ENCODE data around the gene LCE1D. TPM values are rescaled to one million over a fixed set of nuclear protein-coding genes. Genes with fewer than 3 reads are reported as not detected.

Gene LCE1D
- total and polyA plus RNA-seq, 2 donors, result 0.27 TPM; not detected in 1

DNA sequence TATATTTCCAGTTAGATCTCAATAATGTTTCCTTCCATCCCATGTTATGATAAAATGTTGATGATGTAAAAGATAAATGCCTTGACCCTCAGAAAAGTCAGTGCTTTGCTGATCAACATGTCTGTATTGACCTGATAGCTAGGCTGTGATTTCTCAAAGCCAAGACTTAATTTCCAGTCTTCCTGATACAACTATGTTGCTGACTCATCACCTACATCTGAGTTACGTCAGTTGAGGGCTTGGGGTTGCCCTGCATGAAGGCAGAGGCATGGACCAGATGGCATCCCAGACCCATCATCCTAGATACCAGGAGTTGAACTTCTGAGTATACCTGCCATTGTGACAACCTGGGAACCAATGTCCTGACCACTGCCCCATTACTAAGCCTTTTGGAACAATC, 4.8 kb downstream of the LCE1D start:
- no peak overlapping the region for H3K27ac ChIP-seq (ENCODE audit: low read depth in 1 of 2, low read length in 1 of 2)
- no peaks in the 10 kb centered on the region for H3K36me3 ChIP-seq (ENCODE audit: control insufficient read depth in 2 of 2, insufficient read depth in 2 of 2, low read length in 1 of 2)
- DNase-seq (ENCODE audit: low read depth in 6 of 9, low spot score in 9 of 9), result no peak
- H3K27me3 ChIP-seq (ENCODE audit: control insufficient read depth in 2 of 2, insufficient read depth in 1 of 2, low read length in 1 of 2), result no peaks in the 10 kb centered on the region
- WGBS, result 80% methylated on average over 1 of the region's 1 CpG
- no peak overlapping the region for H3K4me3 ChIP-seq (ENCODE audit: low read length in 2 of 2)
- H3K9me3 ChIP-seq (ENCODE audit: control insufficient read depth in 2 of 2, insufficient read depth in 1 of 2, low read length in 1 of 2), result no peaks in the 10 kb centered on the region
- no peaks in the 10 kb centered on the region for H3K4me1 ChIP-seq (ENCODE audit: control insufficient read depth in 2 of 2, insufficient read depth in 2 of 2, low read length in 2 of 2)

DNA sequence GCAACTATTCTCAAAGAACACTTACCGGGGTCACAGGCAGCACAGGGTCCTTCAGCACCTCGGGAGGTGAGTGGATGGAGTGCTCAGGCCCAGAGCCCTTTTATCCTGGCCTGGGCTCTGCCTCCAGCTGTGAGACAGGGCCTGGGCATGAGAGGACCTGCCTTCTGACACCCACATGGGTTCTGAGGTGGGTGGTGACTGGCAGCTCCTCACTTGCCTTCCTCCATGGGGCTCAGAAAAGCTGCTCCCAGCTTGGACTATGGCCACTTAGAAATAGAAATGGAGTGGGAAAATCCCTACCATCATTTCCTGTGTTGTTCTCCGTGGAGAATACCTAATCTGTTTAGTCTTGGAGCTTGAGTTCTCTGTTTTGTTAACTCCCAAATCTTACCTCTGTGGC, 10.1 kb downstream of the LCE1D start, which contains the start of gene LCE1C:
Gene LCE1C, minus strand, starts transcription at position 76 of the 400 bp plus-strand sequence. CDS start 1,173 bp downstream, outside the sequence.
- no peak within 1 kb of the TSS for H3K27ac ChIP-seq (ENCODE audit: low read depth in 1 of 2, low read length in 1 of 2)

DNA sequence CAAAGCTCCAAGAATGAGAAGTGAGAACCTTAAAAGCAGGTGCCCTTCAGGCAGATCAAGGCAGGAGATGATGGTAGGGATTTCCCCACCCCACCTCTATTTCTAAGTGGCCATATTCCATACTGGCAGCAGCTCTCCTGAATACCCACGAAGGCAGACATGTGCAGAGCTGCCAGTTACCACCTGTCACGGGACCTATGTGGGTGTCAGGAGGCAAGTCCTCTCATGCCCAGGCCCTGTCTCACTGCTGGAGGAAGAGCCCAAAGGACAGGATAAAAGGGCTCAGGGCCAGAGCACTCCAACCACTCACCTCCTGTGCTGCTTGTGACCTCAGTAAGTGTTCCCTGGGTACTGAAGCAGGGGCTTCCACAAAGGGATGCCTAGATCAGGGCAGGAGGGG, 14.5 kb downstream of the LCE1D start:
- H3K9me3 ChIP-seq (ENCODE audit: control insufficient read depth in 2 of 2, insufficient read depth in 1 of 2, low read length in 1 of 2), result no peaks in the 10 kb centered on the region
- H3K4me3 ChIP-seq (ENCODE audit: low read length in 2 of 2), result no peak overlapping the region
- WGBS, result 94% methylated on average over 2 of the region's 2 CpGs
- DNase-seq (ENCODE audit: low read depth in 6 of 9, low spot score in 9 of 9), result no peak
- no peaks in the 10 kb centered on the region for H3K27me3 ChIP-seq (ENCODE audit: control insufficient read depth in 2 of 2, insufficient read depth in 1 of 2, low read length in 1 of 2)
- H3K27ac ChIP-seq (ENCODE audit: low read depth in 1 of 2, low read length in 1 of 2), result no peak overlapping the region
- no peaks in the 10 kb centered on the region for H3K36me3 ChIP-seq (ENCODE audit: control insufficient read depth in 2 of 2, insufficient read depth in 2 of 2, low read length in 1 of 2)
- no peaks in the 10 kb centered on the region for H3K4me1 ChIP-seq (ENCODE audit: control insufficient read depth in 2 of 2, insufficient read depth in 2 of 2, low read length in 2 of 2)

More for the DNA sequence above, 10.1 kb downstream of the LCE1D start, which contains the start of gene LCE1C:
- no peaks in the 10 kb centered on the region for H3K36me3 ChIP-seq (ENCODE audit: control insufficient read depth in 2 of 2, insufficient read depth in 2 of 2, low read length in 1 of 2)
- 62% methylated on average over 3 of the region's 3 CpGs for WGBS
- no peak within 1 kb of the TSS for H3K4me3 ChIP-seq (ENCODE audit: low read length in 2 of 2)
- H3K27me3 ChIP-seq (ENCODE audit: control insufficient read depth in 2 of 2, insufficient read depth in 1 of 2, low read length in 1 of 2), result no peaks in the 10 kb centered on the region
- no peak for DNase-seq (ENCODE audit: low read depth in 6 of 9, low spot score in 9 of 9)
- H3K9me3 ChIP-seq (ENCODE audit: control insufficient read depth in 2 of 2, insufficient read depth in 1 of 2, low read length in 1 of 2), result no peaks in the 10 kb centered on the region
- H3K4me1 ChIP-seq (ENCODE audit: control insufficient read depth in 2 of 2, insufficient read depth in 2 of 2, low read length in 2 of 2), result no peaks in the 10 kb centered on the region

DNA sequence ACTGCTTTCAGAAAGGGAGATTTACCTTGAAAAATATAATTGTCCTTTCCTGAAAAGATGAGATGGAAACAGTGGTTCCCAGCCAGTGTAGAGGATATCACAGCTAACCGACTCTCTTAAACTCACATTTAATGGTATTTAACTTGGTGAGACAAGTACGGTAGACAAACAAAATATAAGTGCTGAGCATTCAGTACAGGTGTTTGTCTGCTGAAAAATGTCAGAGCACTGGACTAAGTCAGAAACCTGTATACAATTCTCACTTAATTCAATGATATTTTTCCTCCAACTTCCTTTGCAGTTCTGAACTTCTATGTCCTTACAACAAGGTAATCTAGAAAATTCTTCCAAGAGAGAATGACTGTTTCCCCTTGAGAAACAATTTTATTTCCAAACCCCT, 15.2 kb downstream of the LCE1D start, which contains the start of gene LCE1B:
Gene LCE1B, plus strand, starts transcription at position 301 of the 400 bp plus-strand sequence. CDS start 476 bp downstream, outside the sequence.
- Histone ChIP-seq H3K4me1 (ENCODE audit: control insufficient read depth in 2 of 2, insufficient read depth in 2 of 2, low read length in 2 of 2) (no peaks in the 10 kb centered on the region), H3K27ac (ENCODE audit: low read depth in 1 of 2, low read length in 1 of 2) (no peak within 1 kb of the TSS), H3K4me3 (ENCODE audit: low read length in 2 of 2) (no peak within 1 kb of the TSS), H3K36me3 (ENCODE audit: control insufficient read depth in 2 of 2, insufficient read depth in 2 of 2, low read length in 1 of 2) (no peaks in the 10 kb centered on the region), H3K9me3 (ENCODE audit: control insufficient read depth in 2 of 2, insufficient read depth in 1 of 2, low read length in 1 of 2) (no peaks in the 10 kb centered on the region), H3K27me3 (ENCODE audit: control insufficient read depth in 2 of 2, insufficient read depth in 1 of 2, low read length in 1 of 2) (no peaks in the 10 kb centered on the region)
- DNase-seq (ENCODE audit: low read depth in 6 of 9, low spot score in 9 of 9), result no peak
- WGBS, result 74% methylated on average over 2 of the region's 2 CpGs

DNA sequence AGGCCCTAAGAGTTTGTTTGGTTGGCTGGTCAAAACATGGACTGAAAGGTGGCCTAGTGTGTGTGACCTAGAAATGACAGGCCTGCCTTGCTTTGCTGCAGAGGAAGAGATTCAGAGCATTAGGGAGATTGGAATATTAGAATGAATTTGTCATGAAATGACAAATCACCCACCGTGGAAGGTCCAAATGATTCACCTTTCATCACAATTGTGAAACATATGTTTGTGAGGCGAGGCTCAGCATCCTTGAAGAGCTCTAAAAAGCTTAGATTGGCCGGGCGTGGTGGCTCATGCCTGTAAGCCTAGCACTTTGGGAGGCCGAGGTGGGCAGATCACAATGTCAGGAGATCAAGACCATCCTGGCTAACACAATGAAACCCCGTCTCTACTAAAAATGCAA, 20.8 kb downstream of the LCE1D start:
- Histone ChIP-seq H3K27ac (ENCODE audit: low read depth in 1 of 2, low read length in 1 of 2) (no peak overlapping the region), H3K9me3 (ENCODE audit: control insufficient read depth in 2 of 2, insufficient read depth in 1 of 2, low read length in 1 of 2) (no peaks in the 10 kb centered on the region), H3K36me3 (ENCODE audit: control insufficient read depth in 2 of 2, insufficient read depth in 2 of 2, low read length in 1 of 2) (no peaks in the 10 kb centered on the region), H3K4me3 (ENCODE audit: low read length in 2 of 2) (no peak overlapping the region), H3K4me1 (ENCODE audit: control insufficient read depth in 2 of 2, insufficient read depth in 2 of 2, low read length in 2 of 2) (no peaks in the 10 kb centered on the region), H3K27me3 (ENCODE audit: control insufficient read depth in 2 of 2, insufficient read depth in 1 of 2, low read length in 1 of 2) (no peaks in the 10 kb centered on the region)
- no peak for DNase-seq (ENCODE audit: low read depth in 6 of 9, low spot score in 9 of 9)
- 92% methylated on average over 6 of the region's 6 CpGs for WGBS

DNA sequence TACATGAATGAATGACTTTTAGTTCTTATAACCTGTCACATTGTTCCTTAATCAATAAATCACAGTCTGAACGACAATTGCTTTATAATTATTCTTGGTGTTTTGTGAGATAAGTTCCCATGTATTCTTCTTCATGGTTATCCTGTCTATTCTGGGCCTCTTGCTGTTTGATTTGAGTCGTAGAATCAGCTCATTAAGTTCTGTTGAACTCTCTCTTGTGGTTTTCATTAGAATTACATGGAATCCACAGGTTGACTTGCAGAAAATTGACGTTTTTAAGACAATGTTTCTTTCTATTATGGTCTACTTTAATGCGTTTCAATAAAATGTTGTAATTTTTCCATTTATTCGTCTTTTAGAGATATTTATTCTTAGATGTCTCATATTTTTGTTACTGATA, 26.8 kb downstream of the LCE1D start:
- Histone ChIP-seq H3K27me3 (ENCODE audit: control insufficient read depth in 2 of 2, insufficient read depth in 1 of 2, low read length in 1 of 2) (no peaks in the 10 kb centered on the region), H3K27ac (ENCODE audit: low read depth in 1 of 2, low read length in 1 of 2) (no peak overlapping the region), H3K4me1 (ENCODE audit: control insufficient read depth in 2 of 2, insufficient read depth in 2 of 2, low read length in 2 of 2) (no peaks in the 10 kb centered on the region), H3K36me3 (ENCODE audit: control insufficient read depth in 2 of 2, insufficient read depth in 2 of 2, low read length in 1 of 2) (no peaks in the 10 kb centered on the region), H3K4me3 (ENCODE audit: low read length in 2 of 2) (no peak overlapping the region), H3K9me3 (ENCODE audit: control insufficient read depth in 2 of 2, insufficient read depth in 1 of 2, low read length in 1 of 2) (no peaks in the 10 kb centered on the region)
- DNase-seq (ENCODE audit: low read depth in 6 of 9, low spot score in 9 of 9), result no peak
- 49% methylated on average over 5 of the region's 5 CpGs for WGBS

DNA sequence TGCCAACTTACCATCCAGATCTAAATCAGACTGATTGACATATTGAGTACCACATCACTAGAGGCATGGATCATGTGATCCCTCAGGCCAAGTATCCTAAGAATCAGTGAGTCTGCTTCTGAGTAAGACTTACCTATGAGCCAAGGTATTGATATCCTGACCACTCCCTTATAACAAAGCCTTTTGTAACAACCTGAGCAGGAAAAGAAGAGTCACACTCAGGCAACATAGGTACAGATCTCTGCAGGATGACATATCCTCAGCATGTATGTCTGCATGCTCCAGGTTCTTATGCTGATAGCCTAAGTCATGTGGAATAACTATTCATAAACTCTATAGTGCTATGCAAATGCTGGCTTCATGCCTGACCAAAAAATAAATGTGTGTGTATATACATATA, 28.4 kb downstream of the LCE1D start:
- no peaks in the 10 kb centered on the region for H3K4me1 ChIP-seq (ENCODE audit: control insufficient read depth in 2 of 2, insufficient read depth in 2 of 2, low read length in 2 of 2)
- H3K36me3 ChIP-seq (ENCODE audit: control insufficient read depth in 2 of 2, insufficient read depth in 2 of 2, low read length in 1 of 2), result no peaks in the 10 kb centered on the region
- DNase-seq (ENCODE audit: low read depth in 6 of 9, low spot score in 9 of 9), result no peak
- H3K9me3 ChIP-seq (ENCODE audit: control insufficient read depth in 2 of 2, insufficient read depth in 1 of 2, low read length in 1 of 2), result no peaks in the 10 kb centered on the region
- no peak overlapping the region for H3K4me3 ChIP-seq (ENCODE audit: low read length in 2 of 2)
- H3K27ac ChIP-seq (ENCODE audit: low read depth in 1 of 2, low read length in 1 of 2), result no peak overlapping the region
- H3K27me3 ChIP-seq (ENCODE audit: control insufficient read depth in 2 of 2, insufficient read depth in 1 of 2, low read length in 1 of 2), result no peaks in the 10 kb centered on the region

DNA sequence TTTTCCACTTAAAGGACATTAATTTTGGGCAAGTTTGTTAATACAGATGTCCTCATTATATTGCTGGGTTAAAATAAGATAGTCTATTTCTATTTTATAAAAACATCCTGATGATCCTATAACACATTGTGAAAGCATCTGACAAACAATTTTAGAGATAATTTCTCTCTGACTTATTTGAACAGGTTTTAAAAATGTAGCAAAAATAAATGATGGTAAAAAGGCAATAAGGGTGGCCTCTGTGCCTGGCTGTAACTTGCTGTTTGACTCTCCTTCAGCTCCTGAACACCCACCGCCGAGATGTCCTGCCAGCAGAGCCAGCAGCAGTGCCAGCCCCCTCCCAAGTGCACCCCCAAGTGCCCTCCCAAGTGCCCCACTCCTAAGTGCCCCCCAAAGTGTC, 30.7 kb downstream of the LCE1D start, which contains the start of gene LCE1A:
Gene LCE1A, plus strand, starts transcription at position 301 of the 400 bp plus-strand sequence. Its CDS starts 0 bp downstream, at position 301.
- 94% methylated on average over 2 of the region's 2 CpGs for WGBS
- Histone ChIP-seq H3K36me3 (ENCODE audit: control insufficient read depth in 2 of 2, insufficient read depth in 2 of 2, low read length in 1 of 2) (no peaks in the 10 kb centered on the region), H3K4me3 (ENCODE audit: low read length in 2 of 2) (no peak within 1 kb of the TSS), H3K27me3 (ENCODE audit: control insufficient read depth in 2 of 2, insufficient read depth in 1 of 2, low read length in 1 of 2) (no peaks in the 10 kb centered on the region), H3K4me1 (ENCODE audit: control insufficient read depth in 2 of 2, insufficient read depth in 2 of 2, low read length in 2 of 2) (no peaks in the 10 kb centered on the region), H3K9me3 (ENCODE audit: control insufficient read depth in 2 of 2, insufficient read depth in 1 of 2, low read length in 1 of 2) (no peaks in the 10 kb centered on the region), H3K27ac (ENCODE audit: low read depth in 1 of 2, low read length in 1 of 2) (no peak within 1 kb of the TSS)
- DNase-seq (ENCODE audit: low read depth in 6 of 9, low spot score in 9 of 9), result no peak

DNA sequence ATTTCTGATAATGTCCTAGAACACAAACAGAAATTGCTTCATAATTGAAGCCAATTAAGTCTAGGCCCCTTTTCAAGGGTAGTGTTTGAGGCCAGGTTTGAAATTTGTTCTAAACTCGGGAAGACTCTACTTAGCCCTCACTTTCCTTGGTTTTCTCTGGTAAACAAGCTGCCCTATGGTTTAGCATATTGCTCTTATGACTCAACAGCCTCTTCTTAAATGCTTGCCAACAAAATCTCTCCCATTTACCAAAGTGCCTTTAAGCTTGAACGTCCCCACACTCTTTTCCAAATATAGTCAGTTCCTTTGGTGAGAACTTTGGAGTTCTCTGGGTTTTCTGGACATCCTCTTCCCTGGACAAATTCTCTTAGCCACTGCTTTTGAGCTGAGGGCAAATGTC, 40.3 kb downstream of the LCE1D start:
- DNase-seq (ENCODE audit: low read depth in 6 of 9, low spot score in 9 of 9), result no peak
- 79% methylated on average over 2 of the region's 2 CpGs for WGBS

DNA sequence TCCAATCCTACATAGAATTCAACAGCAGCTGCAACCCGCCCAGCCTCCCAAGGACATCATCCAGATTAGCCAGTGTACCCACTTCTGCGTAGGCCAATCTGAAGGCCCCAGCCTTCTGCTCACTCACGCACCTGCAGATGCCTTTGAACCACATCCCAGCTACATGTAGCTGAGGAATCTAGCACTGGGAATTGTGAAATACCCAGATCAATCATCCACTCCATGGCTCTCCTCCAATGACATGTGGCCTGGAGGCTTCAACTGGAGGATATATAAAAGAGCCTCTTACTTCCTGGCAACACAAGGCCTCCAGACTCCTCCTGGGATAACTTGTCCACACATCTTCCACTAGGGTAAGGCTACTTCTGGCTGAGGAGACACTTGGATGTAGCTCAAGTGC, 46.0 kb downstream of the LCE1D start, which contains the start of gene LCE6A:
Gene LCE6A, plus strand, starts transcription at position 301 of the 400 bp plus-strand sequence. CDS start 665 bp downstream, outside the sequence.
- H3K36me3 ChIP-seq (ENCODE audit: control insufficient read depth in 2 of 2, insufficient read depth in 2 of 2, low read length in 1 of 2), result no peaks in the 10 kb centered on the region
- no peak for DNase-seq (ENCODE audit: low read depth in 6 of 9, low spot score in 9 of 9)
- WGBS, result 79% methylated on average over 3 of the region's 3 CpGs
- no peak within 1 kb of the TSS for H3K4me3 ChIP-seq (ENCODE audit: low read length in 2 of 2)
- no peaks in the 10 kb centered on the region for H3K4me1 ChIP-seq (ENCODE audit: control insufficient read depth in 2 of 2, insufficient read depth in 2 of 2, low read length in 2 of 2)
- H3K27me3 ChIP-seq (ENCODE audit: control insufficient read depth in 2 of 2, insufficient read depth in 1 of 2, low read length in 1 of 2), result no peaks in the 10 kb centered on the region
- no peaks in the 10 kb centered on the region for H3K9me3 ChIP-seq (ENCODE audit: control insufficient read depth in 2 of 2, insufficient read depth in 1 of 2, low read length in 1 of 2)
- H3K27ac ChIP-seq (ENCODE audit: low read depth in 1 of 2, low read length in 1 of 2), result no peak within 1 kb of the TSS

More for the DNA sequence above, 40.3 kb downstream of the LCE1D start:
- H3K27ac ChIP-seq (ENCODE audit: low read depth in 1 of 2, low read length in 1 of 2), result no peak overlapping the region
- H3K4me1 ChIP-seq (ENCODE audit: control insufficient read depth in 2 of 2, insufficient read depth in 2 of 2, low read length in 2 of 2), result no peaks in the 10 kb centered on the region
- H3K27me3 ChIP-seq (ENCODE audit: control insufficient read depth in 2 of 2, insufficient read depth in 1 of 2, low read length in 1 of 2), result no peaks in the 10 kb centered on the region
- H3K9me3 ChIP-seq (ENCODE audit: control insufficient read depth in 2 of 2, insufficient read depth in 1 of 2, low read length in 1 of 2), result no peaks in the 10 kb centered on the region
- no peaks in the 10 kb centered on the region for H3K36me3 ChIP-seq (ENCODE audit: control insufficient read depth in 2 of 2, insufficient read depth in 2 of 2, low read length in 1 of 2)
- no peak overlapping the region for H3K4me3 ChIP-seq (ENCODE audit: low read length in 2 of 2)

Measured in thymus (tissue), 11 donors.